GM19395 (cell line): ENCODE measurements around the gene DDX39B.
"Not testable (repeated sequence)": the region's sequence is repeated elsewhere in the genome, so short reads cannot be mapped to it uniquely, and the experiment has no call there.

Experiments
- ATAC-seq: cut with Tn5 transposase; IDR thresholded peaks from one replicate; pipeline ENCODE4 v1.9.1; 2021; ENCODE audit warnings: mild to moderate bottlenecking, moderate library complexity; ENCODE audit not compliant: unreplicated experiment

The DDX39B gene

GRCh38 chr6:31487674-31488073 lies 54.1 kb downstream of the DDX39B start:
- ATAC-seq = not testable (repeated sequence)

DNA sequence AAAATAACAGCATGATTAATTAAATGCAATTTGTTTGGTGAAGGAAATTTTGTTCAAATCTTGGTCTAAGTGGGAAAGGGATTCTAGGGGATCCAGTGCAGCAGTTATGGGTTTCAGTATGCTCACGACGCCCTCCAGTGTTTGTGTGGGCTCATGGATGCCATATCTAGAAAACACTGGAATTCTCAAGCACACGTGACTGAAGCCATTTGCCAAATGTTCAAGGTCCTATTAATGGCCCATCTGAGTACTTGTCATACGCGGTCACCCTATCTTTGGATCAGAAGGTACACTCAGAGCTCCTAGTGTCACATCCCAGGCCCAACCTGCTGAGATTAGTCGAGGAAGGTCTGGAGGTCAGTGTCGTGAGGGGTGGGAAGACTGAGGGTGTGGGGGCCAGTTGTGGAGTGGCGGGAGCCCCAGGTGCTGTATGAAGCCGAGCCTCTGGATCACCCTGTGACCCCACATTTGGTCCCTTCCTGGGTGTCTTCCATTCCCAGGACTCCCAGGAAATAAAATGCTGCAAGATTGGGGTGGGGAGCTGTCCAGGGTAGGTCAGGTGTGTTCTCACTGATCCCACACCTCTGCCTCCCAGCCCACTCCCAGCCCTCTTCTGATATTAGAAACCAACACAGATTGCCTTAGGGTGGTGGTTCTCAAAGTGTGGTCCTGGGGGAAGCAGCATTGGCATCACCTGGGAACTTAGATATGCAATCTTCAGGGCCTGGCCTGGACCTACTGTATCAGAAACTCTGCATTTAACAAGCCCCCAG lies 55.6 kb downstream of the DDX39B start:
- ATAC-seq = not testable (repeated sequence)

DNA sequence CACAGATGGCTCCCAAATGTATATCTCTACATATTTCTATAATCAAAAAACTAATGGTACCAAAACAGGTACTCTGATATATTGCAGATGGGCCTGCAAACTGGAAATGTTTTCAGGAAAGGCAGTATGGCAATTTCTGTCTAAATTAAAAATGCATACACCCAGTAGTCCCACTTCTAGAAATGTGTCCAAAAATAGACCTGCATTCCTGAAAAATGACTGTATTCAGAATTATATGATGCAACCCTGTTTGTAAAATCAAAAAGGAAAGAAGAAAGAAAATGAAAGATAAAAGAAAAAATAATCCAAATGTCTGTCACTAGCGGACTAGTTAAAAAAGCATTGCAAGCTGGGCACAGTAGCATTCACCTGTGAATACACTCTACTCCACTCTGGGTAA lies 56.7 kb downstream of the DDX39B start:
- ATAC-seq = no peak

DNA sequence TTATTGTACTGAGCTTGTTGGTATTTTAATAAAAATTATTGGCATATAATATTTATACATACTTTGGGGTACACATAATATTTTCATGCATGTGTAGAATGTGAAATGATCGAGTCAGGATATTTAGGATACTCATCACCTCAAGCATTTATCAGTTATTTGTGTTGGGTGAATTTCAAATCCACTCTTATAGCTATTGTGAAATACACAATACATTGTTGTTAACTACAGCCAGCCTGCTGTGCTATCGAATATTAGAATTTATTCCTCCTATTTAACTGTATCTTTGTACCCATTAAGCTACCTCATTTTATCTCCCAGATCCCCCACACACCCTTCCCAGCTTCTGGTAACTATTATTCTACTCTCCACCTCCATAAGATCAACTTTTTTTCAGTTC lies 58.4 kb downstream of the DDX39B start:
- ATAC-seq = no peak

DNA sequence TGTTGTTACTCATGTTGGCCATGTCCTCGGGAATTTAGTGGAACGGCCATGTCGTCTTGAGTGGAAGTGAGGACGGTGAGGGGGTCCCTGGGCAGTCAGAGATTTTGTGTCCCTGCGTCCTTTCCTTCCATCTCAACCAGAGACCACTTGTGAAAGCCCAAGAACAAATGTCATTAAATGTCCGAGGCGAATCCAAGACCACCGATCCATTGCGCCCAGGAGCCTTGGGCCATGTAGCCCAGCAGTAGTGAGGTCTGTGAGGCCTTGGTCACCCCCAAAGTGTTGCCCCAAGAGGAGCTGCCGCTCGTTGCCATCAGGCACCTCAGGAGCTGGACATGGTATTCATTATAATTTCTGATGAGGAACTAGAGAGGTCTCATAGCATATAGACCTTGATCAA lies 61.2 kb downstream of the DDX39B start:
- ATAC-seq = no peak
